Measurements from ENCODE around the gene CDH4. TPM values are rescaled to one million over a fixed set of nuclear protein-coding genes. Genes with fewer than 3 reads are reported as not detected.

Gene CDH4
- total and polyA plus RNA-seq, 2 of the 4 experiments (the other 2 are of a cell fraction): 1.6 to 3.5 TPM

- H4K8ac ChIP-seq (ENCODE audit: low read depth in 2 of 2, low read length in 2 of 2): no peak overlapping the region
- no peaks in the 10 kb centered on the region for H3K79me1 ChIP-seq (ENCODE audit: low read depth in 1 of 2, low read length in 2 of 2)
- H4K5ac ChIP-seq (ENCODE audit: low read depth, low read length): no peak overlapping the region
- H3K18ac ChIP-seq (ENCODE audit: low read depth, low read length): no peak overlapping the region
- TF ChIP-seq RFX5 (IDR thresholded peaks at IDR 0.05; ENCODE audit: low read depth, low read length): no peak
- no peak for TF ChIP-seq MAZ (IDR thresholded peaks at IDR 0.05; ENCODE audit: borderline replicate concordance, low read depth, low read length)
- TF ChIP-seq RCOR1 (IDR thresholded peaks at IDR 0.05; ENCODE audit: insufficient replicate concordance, low read length): no peak
- no peak for TF ChIP-seq FOS (IDR thresholded peaks at IDR 0.05; ENCODE audit: low read depth, low read length)
- no peaks in the 10 kb centered on the region for H3K9me1 ChIP-seq (ENCODE audit: insufficient read depth, low read length)
- H4K20me1 ChIP-seq (ENCODE audit: insufficient read depth, low read length): no peaks in the 10 kb centered on the region
- no peak overlapping the region for H2AFZ ChIP-seq (replicated peaks; ENCODE audit: low read length, poor library complexity)
- BruUV-seq (replicated peaks): no TSS peak
- 80% methylated on average over 2 of the region's 9 CpGs; no CpG with 5 or more reads in 1 of the 2 experiments for WGBS, 2 experiments (ENCODE audit: extremely low coverage in 2 of 2, insufficient read length in 1 of 2)
- H3K27me3 ChIP-seq (ENCODE audit: control insufficient read depth, insufficient read depth, low read length): no peaks in the 10 kb centered on the region
- no peak overlapping the region for H2BK120ac ChIP-seq (ENCODE audit: low read depth, low read length)
- no peak for DNase-seq
- in situ Hi-C loops (cut with MboI; ENCODE audit: low sequenced_read_pairs) (no loop called here), intact Hi-C loops (cut with micrococcal nuclease) (no loop called here), dilution Hi-C loops (cut with HindIII; ENCODE audit: low sequenced_read_pairs, unreplicated experiment) (no loop called here)
- H3K9me3 ChIP-seq (ENCODE audit: control insufficient read depth, insufficient read depth, low read length): no peaks in the 10 kb centered on the region
- H2BK20ac ChIP-seq (ENCODE audit: low read depth, low read length): no peak overlapping the region
- H2AK9ac ChIP-seq (replicated peaks; ENCODE audit: low read depth, low read length, poor library complexity): no peak overlapping the region
- H3K4me1 ChIP-seq (ENCODE audit: control insufficient read depth, insufficient read depth, low read length): no peaks in the 10 kb centered on the region
- H2BK15ac ChIP-seq (ENCODE audit: low read depth, low read length): no peak overlapping the region
- H3K4me2 ChIP-seq (ENCODE audit: low read depth, low read length): no peak overlapping the region
- H4K91ac ChIP-seq (ENCODE audit: insufficient read depth, low read depth, low read length): no peak overlapping the region
- no peak overlapping the region for H2BK5ac ChIP-seq (ENCODE audit: low read depth, low read length, poor library complexity, severe bottlenecking)
- no peak overlapping the region for H3K9ac ChIP-seq (ENCODE audit: low read depth, low read length)
- H3K36me3 ChIP-seq (ENCODE audit: control insufficient read depth, insufficient read depth, low read length): no peaks in the 10 kb centered on the region
- ChIA-PET CTCF (no interaction called here), POLR2A (ENCODE audit: unreplicated experiment) (no interaction called here)
- H3K4ac ChIP-seq (ENCODE audit: low read depth, low read length): no peak overlapping the region
- H2AK5ac ChIP-seq (ENCODE audit: low read depth, low read length): no peak overlapping the region
- no peak overlapping the region for H3K4me3 ChIP-seq (ENCODE audit: insufficient read depth, low read depth, low read length)
- H3K23ac ChIP-seq (ENCODE audit: low read depth, low read length): no peak overlapping the region
- no peak overlapping the region for H3K14ac ChIP-seq (replicated peaks; ENCODE audit: low read depth, low read length)
- H3K56ac ChIP-seq (ENCODE audit: extremely low read depth, insufficient read depth, low read length): no peak overlapping the region
- H3K27ac ChIP-seq (ENCODE audit: insufficient read depth, low read length): no peak overlapping the region
- ATAC-seq (ENCODE audit: low read depth): no peak
Measured at GRCh38 chr20:61536671-61537070, 284.6 kb downstream of the CDH4 start.

Data from IMR-90 (cell line).